Hepatocyte (in vitro differentiated cells): ENCODE measurements around the gene GALT.

Source experiments
- EZH2 ChIP-seq: fragments of 200-600 bp; sonication (generic); IDR thresholded peaks from 2 replicates; pipeline ENCODE4 v1.6.1; 2016; ENCODE audit warnings: antibody characterized with exemption, mild to moderate bottlenecking, borderline replicate concordance
- EZH2phosphoT487 ChIP-seq: fragments of 200-600 bp; sonication (generic); IDR thresholded peaks from one replicate; pipeline ENCODE4 v1.6.1; 2018; ENCODE audit warnings: antibody characterized with exemption, mild to moderate bottlenecking, low read depth, moderate library complexity; ENCODE audit not compliant: unreplicated experiment, severe bottlenecking
- TF ChIP-seq, protein P1 (sequence below): fragments of 200-600 bp; sonication (generic); IDR thresholded peaks from 2 replicates; pipeline ENCODE4 v1.5.1; 2016; ENCODE audit warnings: antibody characterized with exemption, mild to moderate bottlenecking; ENCODE audit not compliant: poor library complexity

DNA sequence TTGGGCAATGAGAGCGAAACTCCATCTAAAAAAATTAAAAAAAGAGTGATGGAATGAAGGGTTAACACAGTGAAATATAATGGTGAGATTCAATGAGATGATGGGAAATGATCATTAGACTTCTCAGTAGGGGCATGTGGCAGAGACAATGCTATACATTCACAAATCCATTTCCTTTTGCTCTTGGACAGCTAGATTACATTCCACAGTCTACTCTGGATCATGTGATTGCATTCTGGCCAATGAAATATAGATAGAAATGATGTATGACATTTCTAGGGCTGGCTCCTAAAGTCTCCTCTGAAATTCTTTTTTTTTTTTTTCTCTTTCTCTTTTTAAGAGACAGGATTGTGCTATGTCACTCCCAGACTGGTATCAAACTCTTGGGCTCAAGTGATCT, 3.8 kb upstream of the GALT start:
- TF ChIP-seq, protein P1, sequence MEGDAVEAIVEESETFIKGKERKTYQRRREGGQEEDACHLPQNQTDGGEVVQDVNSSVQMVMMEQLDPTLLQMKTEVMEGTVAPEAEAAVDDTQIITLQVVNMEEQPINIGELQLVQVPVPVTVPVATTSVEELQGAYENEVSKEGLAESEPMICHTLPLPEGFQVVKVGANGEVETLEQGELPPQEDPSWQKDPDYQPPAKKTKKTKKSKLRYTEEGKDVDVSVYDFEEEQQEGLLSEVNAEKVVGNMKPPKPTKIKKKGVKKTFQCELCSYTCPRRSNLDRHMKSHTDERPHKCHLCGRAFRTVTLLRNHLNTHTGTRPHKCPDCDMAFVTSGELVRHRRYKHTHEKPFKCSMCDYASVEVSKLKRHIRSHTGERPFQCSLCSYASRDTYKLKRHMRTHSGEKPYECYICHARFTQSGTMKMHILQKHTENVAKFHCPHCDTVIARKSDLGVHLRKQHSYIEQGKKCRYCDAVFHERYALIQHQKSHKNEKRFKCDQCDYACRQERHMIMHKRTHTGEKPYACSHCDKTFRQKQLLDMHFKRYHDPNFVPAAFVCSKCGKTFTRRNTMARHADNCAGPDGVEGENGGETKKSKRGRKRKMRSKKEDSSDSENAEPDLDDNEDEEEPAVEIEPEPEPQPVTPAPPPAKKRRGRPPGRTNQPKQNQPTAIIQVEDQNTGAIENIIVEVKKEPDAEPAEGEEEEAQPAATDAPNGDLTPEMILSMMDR: no peak
- TF ChIP-seq EZH2: no peak
- no peak for TF ChIP-seq EZH2phosphoT487
